Kidney (tissue), 14 donors: ENCODE results near the gene RYK. TPM values are rescaled to one million over a fixed set of nuclear protein-coding genes. Genes with fewer than 3 reads are reported as not detected.

ENCODE experiments used
- DNase-seq, 5 donors: peaks; one replicate each; pipeline ENCODE4 v3.0.0-alpha.2; 2013 to 2020
- FAIRE-seq: peaks from 2 replicates; lab custom pipeline; 2012; peaks lifted over from hg19 to GRCh38; lab: Jason Lieb, UNC
- H3K27ac ChIP-seq, 2 donors: one replicate each; pipeline ENCODE4 v1.7.0; 2013; ENCODE audit warnings: low read depth in 2 of 2, low read length in 2 of 2, inconsistent platforms in 1 of 2
- H3K27me3 ChIP-seq: one replicate; pipeline ENCODE4 v1.7.1; 2013; ENCODE audit warnings: low read length, inconsistent platforms; ENCODE audit not compliant: control insufficient read depth, insufficient read depth
- H3K36me3 ChIP-seq, 3 donors: one replicate each; pipeline versions ENCODE4 v1.7.0 to v1.7.1; 2013; ENCODE audit warnings: low read length in 3 of 3, control low read depth in 1 of 3, inconsistent platforms in 1 of 3; ENCODE audit not compliant: insufficient read depth in 3 of 3, control insufficient read depth in 2 of 3
- H3K4me1 ChIP-seq, 3 donors: one replicate each; pipeline versions ENCODE4 v1.7.0 to v1.7.1; 2013; ENCODE audit warnings: low read length in 3 of 3, inconsistent platforms in 1 of 3, low read depth in 1 of 3; ENCODE audit not compliant: control insufficient read depth in 2 of 3, insufficient read depth in 2 of 3
- H3K4me3 ChIP-seq, 3 donors: one replicate each; pipeline versions ENCODE4 v1.7.0 to v1.8.1; 2013; ENCODE audit warnings: low read length in 3 of 3, control low read depth in 1 of 3, inconsistent platforms in 1 of 3
- H3K9ac ChIP-seq, 3 donors: one replicate each; pipeline versions ENCODE4 v1.7.0 to v1.7.1; 2013; ENCODE audit warnings: low read length in 3 of 3, control low read depth in 1 of 3, inconsistent platforms in 1 of 3
- H3K9me3 ChIP-seq, 3 donors: one replicate each; pipeline versions ENCODE4 v1.7.0 to v1.7.1; 2013; ENCODE audit warnings: low read length in 3 of 3, control low read depth in 1 of 3, inconsistent platforms in 1 of 3; ENCODE audit not compliant: control insufficient read depth in 2 of 3, insufficient read depth in 1 of 3
- CTCF ChIP-seq: IDR thresholded peaks from 3 replicates; pipeline ENCODE4 v1.5.1; 2012; ENCODE audit warnings: mild to moderate bottlenecking, moderate library complexity, borderline replicate concordance; ENCODE audit not compliant: insufficient read depth; ENCODE audit errors: extremely low read depth
- intact Hi-C: fragments of 100-400 bp; cut with DNase I; formaldehyde crosslinking; loops from one replicate; pipeline ENCODE4 v1.11.1; 2022
- polyA plus RNA-seq: library from polyadenylated mRNA; stranded (reverse); fragments of 350-450 nt; fragmentation: Illumina TruSeq; extraction: RNeasy Lipid Tissue Mini Kit (QIAGEN cat#74804); gene quantifications from one replicate; pipeline ENCODE4 v1.2.3, GENCODE V29; 2014; ENCODE audit warnings: low read depth, low replicate concordance; ENCODE audit not compliant: insufficient read depth
- total RNA-seq: library from RNA; stranded (reverse); fragmentation: NEBNext Ultra II Directional; extraction: Animal tissue kit (Norgen Biotek cat#: 25700); gene quantifications from one replicate; pipeline ENCODE4 v1.2.1, GENCODE V29; 2021
- donor health status: control.
- donor health status: control.
- donor health status: control.
- donor health status: control.
- donor health status: control.
- donor health status: DM: yes; HTN: yes; CAD: no.
- donor health status: Normal renal cell carcinoma (clear cell type).

RYK gene
- total and polyA plus RNA-seq, 2 donors from 2014 or later, result 32.2 to 50.9 TPM

- DNase-seq (peak in 2 of 5 donors; percentile 27 to 63), FAIRE-seq (no peak)
- Histone ChIP-seq H3K4me3 (no peak overlapping the region), H3K27ac (no peak overlapping the region), H3K4me1 (peaks cover 0 to 6% (median 0%) of the 10 kb centered on the region in 3 donors), H3K27me3 (no peaks in the 10 kb centered on the region), H3K9ac (no peak overlapping the region), H3K36me3 (peaks cover 6 to 7% (median 6%) of the 10 kb centered on the region in 3 donors), H3K9me3 (no peaks in the 10 kb centered on the region)
- intact Hi-C loops, result no loop called here
- TF ChIP-seq CTCF, result no peak
These were observed 87.6 kb downstream of the RYK start for GRCh38 chr3:134163096-134163495.

GRCh38 chr3:134161898-134162615 is 88.6 kb downstream of the RYK start:
- H3K4me3 ChIP-seq, result peak overlapping the region in 1 of 3 donors; percentile 19
- peak in 2 of 5 donors; percentile 13 to 55 for DNase-seq
- no peak overlapping the region for H3K27ac ChIP-seq
- FAIRE-seq, result no peak
- intact Hi-C loops, result no loop called here
- peaks cover 0 to 6% (median 0%) of the 10 kb centered on the region in 3 donors for H3K4me1 ChIP-seq
- TF ChIP-seq CTCF, result no peak
- no peaks in the 10 kb centered on the region for H3K9me3 ChIP-seq
- no peaks in the 10 kb centered on the region for H3K27me3 ChIP-seq
- peaks cover 6 to 8% (median 7%) of the 10 kb centered on the region in 3 donors for H3K36me3 ChIP-seq
- no peak overlapping the region for H3K9ac ChIP-seq

GRCh38 chr3:134155446-134155845 is 95.2 kb downstream of the RYK start:
- FAIRE-seq, result no peak
- Histone ChIP-seq H3K27ac (no peak overlapping the region), H3K4me1 (no peaks in the 10 kb centered on the region), H3K9me3 (no peaks in the 10 kb centered on the region), H3K36me3 (peaks cover 8 to 19% (median 8%) of the 10 kb centered on the region in 3 donors), H3K27me3 (no peaks in the 10 kb centered on the region), H3K9ac (no peak overlapping the region), H3K4me3 (no peak overlapping the region)
- no peak for TF ChIP-seq CTCF
- intact Hi-C loops, result no loop called here
- DNase-seq, result peak in 2 of 5 donors; percentile 45 to 68
